Regular cardiac myocyte (primary cell): ENCODE data around the gene ABHD15. TPM values are rescaled to one million over a fixed set of nuclear protein-coding genes. Genes with fewer than 3 reads are reported as not detected.

Experiments used
- total RNA-seq: library from RNA; depleted of rRNA; stranded (reverse); fragments of >200 nt; gene quantifications from 2 replicates; pipeline ENCODE4 v1.2.3, GENCODE V29; 2014

The ABHD15 gene
- 7.1 and 8.7 TPM in 2 replicates for total RNA-seq

GRCh38 chr17:29566473-29567303 is at the start of gene ABHD15:
Gene ABHD15, minus strand, starts transcription at chr17:29567037. Its CDS starts 71 bp downstream, at chr17:29566966.

GRCh38 chr17:29592850-29593551 is 26.2 kb upstream of the ABHD15 start, which contains the start of gene ANKRD13B:
Gene ANKRD13B, plus strand, starts transcription at chr17:29593132. Its CDS starts 490 bp downstream, at chr17:29593622.

GRCh38 chr17:29589524-29590410 is 22.9 kb upstream of the ABHD15 start, which contains the start of gene GIT1:
Gene GIT1, minus strand, starts transcription at chr17:29589648. Its CDS starts 270 bp downstream, at chr17:29589378.

GRCh38 chr17:29568331-29569244 is 1.8 kb upstream of the ABHD15 start, which contains the start of gene TP53I13:
Gene TP53I13, plus strand, starts transcription at chr17:29568701. Its CDS starts 58 bp downstream, at chr17:29568759.

Other genes starting within 250 kb of the ABHD15 start
- gene TAOK1, start 176.7 kb downstream of the ABHD15 start, total RNA-seq: 47.0 and 53.3 TPM in 2 replicates
- gene TP53I13, start 1.7 kb upstream of the ABHD15 start, total RNA-seq: 71.0 and 75.0 TPM in 2 replicates
- 19.2 and 27.0 TPM in 2 replicates for gene GIT1, start 22.6 kb upstream of the ABHD15 start, total RNA-seq
- 3.1 and 5.4 TPM in 2 replicates for gene ANKRD13B, start 26.1 kb upstream of the ABHD15 start, total RNA-seq
- gene CORO6, start 55.9 kb upstream of the ABHD15 start, total RNA-seq: 2.1 and 9.9 TPM in 2 replicates